Lower lobe of right lung (tissue), 2 donors: ENCODE measurements around the gene CDH23. TPM values are rescaled to one million over a fixed set of nuclear protein-coding genes. Genes with fewer than 3 reads are reported as not detected.
A peak's percentile ranks its signal among the peaks of the same experiment; 100 is the strongest.

Source experiments
- ATAC-seq, 2 donors: fragments of 200-7000 bp; cut with Tn5 transposase; one replicate each; pipeline ENCODE4 v1.9.1; 2020 to 2022; ENCODE audit warnings: mild to moderate bottlenecking in 2 of 2, moderate library complexity in 2 of 2
- DNase-seq: peaks from one replicate; pipeline ENCODE4 v3.0.0-alpha.2; 2020
- H3K27ac ChIP-seq: fragments of 200-600 bp; one replicate; pipeline ENCODE4 v1.8.0; 2022
- H3K27me3 ChIP-seq: fragments of 200-600 bp; one replicate; pipeline ENCODE4 v1.8.0; 2022; ENCODE audit warnings: low read depth
- H3K36me3 ChIP-seq: fragments of 200-600 bp; one replicate; pipeline ENCODE4 v1.8.0; 2022; ENCODE audit warnings: mild to moderate bottlenecking
- H3K4me1 ChIP-seq: fragments of 200-600 bp; one replicate; pipeline ENCODE4 v1.8.0; 2022
- H3K4me3 ChIP-seq: fragments of 200-600 bp; one replicate; pipeline ENCODE4 v1.8.0; 2022; ENCODE audit warnings: mild to moderate bottlenecking
- H3K9me3 ChIP-seq: fragments of 200-600 bp; one replicate; pipeline ENCODE4 v1.8.0; 2022
- intact Hi-C: fragments of 100-400 bp; cut with DNase I; formaldehyde crosslinking; loops from one replicate; pipeline ENCODE4 v1.11.0; 2022
- total RNA-seq: library from RNA; stranded (reverse); fragmentation: NEBNext Ultra II Directional; extraction: Animal tissue kit (Norgen Biotek cat#: 25700); gene quantifications from one replicate; pipeline ENCODE4 v1.2.1, GENCODE V29; 2021
- TF ChIP-seq, protein P1 (sequence below): fragments of 200-600 bp; IDR thresholded peaks from one replicate; pipeline ENCODE4 v1.8.0; 2022; ENCODE audit warnings: antibody characterized with exemption, mild to moderate bottlenecking
- donor health status: DM: no; HTN: yes; CAD: no; lungs with severe emphysema.

CDH23 gene
- total RNA-seq, 1 donor from 2014 or later: 9.4 TPM

DNA sequence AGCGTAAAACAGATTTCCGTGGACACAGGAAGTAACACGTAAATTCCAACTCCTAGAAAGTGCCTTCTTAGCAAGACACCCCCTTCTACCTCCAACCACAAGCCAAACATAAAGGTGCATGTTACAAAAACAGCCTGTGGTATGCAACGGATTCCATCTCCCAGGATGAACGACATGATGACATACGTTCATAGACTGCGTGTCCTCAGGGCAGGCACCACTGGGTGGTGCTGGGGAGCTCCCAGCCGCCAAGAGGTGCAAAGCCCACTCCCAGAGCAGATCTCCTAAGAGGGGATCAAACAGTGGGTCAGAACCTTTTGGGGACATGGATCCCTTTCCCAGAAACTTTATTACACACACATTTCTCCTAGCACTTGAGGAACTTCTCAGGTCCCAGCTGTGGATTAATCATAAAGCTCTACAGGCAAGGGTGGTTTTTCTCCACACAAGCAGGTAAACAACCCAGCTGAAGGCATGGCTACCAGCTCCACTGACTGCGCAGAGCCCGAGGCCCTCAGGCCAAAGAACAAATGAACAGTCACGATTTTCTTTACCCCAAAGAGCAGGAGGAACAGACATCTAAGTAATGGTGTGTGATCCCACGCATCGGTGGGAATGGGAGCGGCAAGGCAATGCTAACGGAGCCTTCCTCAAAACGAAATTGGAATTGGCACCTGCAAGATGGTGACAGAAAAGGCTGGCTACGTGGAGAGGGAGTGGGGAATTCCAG, 440.5 kb downstream of the CDH23 start:
- Histone ChIP-seq H3K4me1 (peaks cover 99% of the 10 kb centered on the region), H3K27ac (peak overlapping the region; percentile 60), H3K27me3 (no peaks in the 10 kb centered on the region), H3K36me3 (peaks cover 38% of the 10 kb centered on the region), H3K9me3 (no peaks in the 10 kb centered on the region), H3K4me3 (no peak overlapping the region)
- intact Hi-C loops: no loop called here
- DNase-seq (no peak), ATAC-seq (peak in 1 of 2 donors; percentile 26)
- TF ChIP-seq, protein P1, sequence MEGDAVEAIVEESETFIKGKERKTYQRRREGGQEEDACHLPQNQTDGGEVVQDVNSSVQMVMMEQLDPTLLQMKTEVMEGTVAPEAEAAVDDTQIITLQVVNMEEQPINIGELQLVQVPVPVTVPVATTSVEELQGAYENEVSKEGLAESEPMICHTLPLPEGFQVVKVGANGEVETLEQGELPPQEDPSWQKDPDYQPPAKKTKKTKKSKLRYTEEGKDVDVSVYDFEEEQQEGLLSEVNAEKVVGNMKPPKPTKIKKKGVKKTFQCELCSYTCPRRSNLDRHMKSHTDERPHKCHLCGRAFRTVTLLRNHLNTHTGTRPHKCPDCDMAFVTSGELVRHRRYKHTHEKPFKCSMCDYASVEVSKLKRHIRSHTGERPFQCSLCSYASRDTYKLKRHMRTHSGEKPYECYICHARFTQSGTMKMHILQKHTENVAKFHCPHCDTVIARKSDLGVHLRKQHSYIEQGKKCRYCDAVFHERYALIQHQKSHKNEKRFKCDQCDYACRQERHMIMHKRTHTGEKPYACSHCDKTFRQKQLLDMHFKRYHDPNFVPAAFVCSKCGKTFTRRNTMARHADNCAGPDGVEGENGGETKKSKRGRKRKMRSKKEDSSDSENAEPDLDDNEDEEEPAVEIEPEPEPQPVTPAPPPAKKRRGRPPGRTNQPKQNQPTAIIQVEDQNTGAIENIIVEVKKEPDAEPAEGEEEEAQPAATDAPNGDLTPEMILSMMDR: peak; percentile 15

DNA sequence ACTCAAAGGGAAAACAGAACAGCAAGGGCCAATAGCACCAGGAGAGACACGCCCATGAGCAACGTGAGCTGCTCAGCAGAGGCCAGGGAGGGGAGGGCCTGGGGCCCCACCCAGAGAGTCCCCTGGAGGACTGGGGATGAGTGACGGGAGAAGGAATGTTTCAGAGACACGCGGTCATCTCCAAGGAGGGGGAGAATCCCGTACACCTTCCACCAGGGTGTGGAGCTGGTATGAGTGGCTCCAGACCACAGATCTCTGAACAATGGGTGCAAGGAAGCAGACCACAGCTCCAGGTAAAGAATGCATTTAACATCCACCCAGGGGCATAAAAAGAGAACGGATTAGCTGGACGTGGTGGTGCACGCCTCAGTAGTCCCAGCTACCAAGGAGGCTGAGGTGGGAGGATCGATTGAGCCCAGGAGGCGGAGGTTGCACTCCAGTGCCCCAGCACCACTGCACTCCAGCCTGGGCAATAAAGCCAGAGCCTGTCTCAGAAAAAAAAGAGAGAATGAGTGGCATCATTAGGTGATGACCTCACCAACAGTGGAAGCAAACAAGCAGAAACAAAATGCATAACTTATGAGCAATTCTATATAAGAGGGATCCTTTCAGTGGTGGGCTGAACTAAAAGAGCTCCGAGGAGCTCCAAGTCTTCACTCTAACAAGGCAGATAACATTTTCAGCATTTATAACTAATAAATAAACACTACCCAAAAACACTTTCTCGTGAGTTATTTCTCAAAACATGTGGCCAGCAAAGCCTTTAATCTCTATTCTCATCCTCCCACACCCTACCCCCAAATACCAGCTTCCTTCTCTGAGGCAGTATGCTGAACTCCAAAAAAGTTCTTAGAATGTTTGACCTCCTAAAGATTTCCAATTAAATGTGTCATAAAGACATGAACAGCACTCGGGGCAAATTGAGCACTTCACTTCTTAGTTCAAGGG, 441.8 kb downstream of the CDH23 start:
- Histone ChIP-seq H3K4me3 (no peak overlapping the region), H3K36me3 (peaks cover 27% of the 10 kb centered on the region), H3K4me1 (peaks cover 99% of the 10 kb centered on the region), H3K9me3 (no peaks in the 10 kb centered on the region), H3K27ac (no peak overlapping the region), H3K27me3 (no peaks in the 10 kb centered on the region)
- peak; percentile 34 to 43 for ATAC-seq
- DNase-seq: no peak
- intact Hi-C loops: no loop called here
- TF ChIP-seq, protein P1: no peak

DNA sequence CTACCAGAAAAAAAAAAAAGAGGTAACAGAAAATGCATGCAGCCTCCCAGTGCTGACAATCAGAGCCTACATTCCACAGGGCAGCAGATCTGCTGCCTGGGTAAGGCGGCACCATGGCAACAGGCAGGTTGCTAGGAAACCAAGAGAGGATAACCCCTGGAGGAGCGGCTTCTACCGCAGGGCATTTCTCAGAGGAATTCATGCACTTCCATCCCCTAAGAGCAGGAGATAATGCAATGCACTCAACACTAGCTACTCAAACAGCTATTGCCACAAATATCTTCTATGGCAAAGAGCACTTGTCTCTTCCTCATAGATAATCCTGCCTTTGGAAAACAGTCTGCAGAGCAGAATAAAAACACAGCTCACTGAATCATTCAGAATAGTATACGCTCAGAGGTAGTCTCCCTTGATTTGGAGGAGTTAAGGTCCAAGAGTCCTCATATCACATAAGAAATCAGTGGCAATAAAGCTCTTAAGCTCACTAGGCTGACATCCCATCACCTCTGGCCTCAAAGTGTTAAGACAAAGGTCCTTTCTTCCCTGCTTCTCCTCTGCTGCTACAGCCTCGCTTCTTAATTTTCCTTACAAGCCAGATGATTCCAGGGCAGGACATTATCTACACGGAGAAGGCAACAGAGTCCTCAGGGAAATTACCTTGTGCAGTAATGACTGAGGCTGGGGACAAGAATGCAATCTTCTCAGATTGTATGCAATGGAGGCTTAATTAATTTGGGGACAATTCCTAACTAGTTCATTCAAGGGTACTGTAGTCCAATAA, 443.6 kb downstream of the CDH23 start:
- Histone ChIP-seq H3K9me3 (no peaks in the 10 kb centered on the region), H3K36me3 (peaks cover 18% of the 10 kb centered on the region), H3K4me1 (peaks cover 89% of the 10 kb centered on the region), H3K27me3 (no peaks in the 10 kb centered on the region), H3K4me3 (no peak overlapping the region), H3K27ac (no peak overlapping the region)
- intact Hi-C loops: no loop called here
- TF ChIP-seq, protein P1: no peak
- ATAC-seq: peak; percentile 63 to 67
- peak; percentile 65 for DNase-seq

DNA sequence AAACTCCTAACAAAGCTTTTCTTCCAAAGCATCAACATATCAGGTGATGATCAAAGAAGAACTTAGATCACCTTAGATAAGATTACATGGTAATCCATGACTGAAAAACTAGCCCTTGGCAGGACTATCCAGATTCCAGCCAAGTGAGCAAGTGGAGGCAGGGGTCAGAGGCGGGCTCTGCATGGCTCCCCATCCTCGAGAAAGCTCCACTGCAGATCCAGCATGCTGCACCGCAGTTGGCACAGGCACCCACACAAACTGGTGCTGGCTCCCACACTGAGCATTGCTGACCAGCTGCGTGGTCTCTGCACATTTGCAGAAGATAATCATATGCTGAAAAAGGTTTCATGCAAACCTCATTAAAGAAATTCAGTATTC, 444.2 kb downstream of the CDH23 start:
- no peak for ATAC-seq
- Histone ChIP-seq H3K4me3 (no peak overlapping the region), H3K9me3 (no peaks in the 10 kb centered on the region), H3K4me1 (peaks cover 88% of the 10 kb centered on the region), H3K36me3 (peaks cover 18% of the 10 kb centered on the region), H3K27me3 (no peaks in the 10 kb centered on the region), H3K27ac (no peak overlapping the region)
- TF ChIP-seq, protein P1: no peak
- intact Hi-C loops: no loop called here
- no peak for DNase-seq

DNA sequence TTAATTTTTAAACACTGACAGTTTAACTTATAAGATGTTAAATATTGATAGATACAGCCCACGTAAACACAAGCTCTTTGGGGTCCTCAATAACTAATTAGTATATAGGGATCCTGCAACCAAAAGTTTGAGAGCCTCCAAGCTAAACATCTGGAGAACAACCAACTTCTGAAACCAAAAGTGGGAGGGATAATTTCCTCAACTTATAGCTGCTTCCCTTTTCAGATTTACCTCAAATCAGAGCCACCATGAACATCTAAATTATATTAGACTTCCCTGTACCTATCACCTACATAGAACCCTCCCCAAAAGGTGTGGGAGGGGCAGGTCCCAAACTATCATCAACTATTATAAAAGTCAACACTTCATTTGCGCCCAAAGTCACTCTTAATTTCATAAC, 445.7 kb downstream of the CDH23 start:
- no peaks in the 10 kb centered on the region for H3K9me3 ChIP-seq
- DNase-seq (no peak), ATAC-seq (no peak)
- intact Hi-C loops: no loop called here
- TF ChIP-seq, protein P1: no peak
- no peak overlapping the region for H3K4me3 ChIP-seq
- H3K27me3 ChIP-seq: no peaks in the 10 kb centered on the region
- H3K36me3 ChIP-seq: peaks cover 11% of the 10 kb centered on the region
- H3K27ac ChIP-seq: no peak overlapping the region
- H3K4me1 ChIP-seq: peaks cover 88% of the 10 kb centered on the region
